NCI-H2081 (cell line): ENCODE measurements around the gene DNAJC30.
"Not testable (repeated sequence)": the region's sequence is repeated elsewhere in the genome, so short reads cannot be mapped to it uniquely, and the experiment has no call there.

Experiments used
- DNase-seq, 2 experiments: peaks; one replicate each; lab custom pipeline; 2025; lab: John Stamatoyannopoulos, UW

Gene DNAJC30

DNA sequence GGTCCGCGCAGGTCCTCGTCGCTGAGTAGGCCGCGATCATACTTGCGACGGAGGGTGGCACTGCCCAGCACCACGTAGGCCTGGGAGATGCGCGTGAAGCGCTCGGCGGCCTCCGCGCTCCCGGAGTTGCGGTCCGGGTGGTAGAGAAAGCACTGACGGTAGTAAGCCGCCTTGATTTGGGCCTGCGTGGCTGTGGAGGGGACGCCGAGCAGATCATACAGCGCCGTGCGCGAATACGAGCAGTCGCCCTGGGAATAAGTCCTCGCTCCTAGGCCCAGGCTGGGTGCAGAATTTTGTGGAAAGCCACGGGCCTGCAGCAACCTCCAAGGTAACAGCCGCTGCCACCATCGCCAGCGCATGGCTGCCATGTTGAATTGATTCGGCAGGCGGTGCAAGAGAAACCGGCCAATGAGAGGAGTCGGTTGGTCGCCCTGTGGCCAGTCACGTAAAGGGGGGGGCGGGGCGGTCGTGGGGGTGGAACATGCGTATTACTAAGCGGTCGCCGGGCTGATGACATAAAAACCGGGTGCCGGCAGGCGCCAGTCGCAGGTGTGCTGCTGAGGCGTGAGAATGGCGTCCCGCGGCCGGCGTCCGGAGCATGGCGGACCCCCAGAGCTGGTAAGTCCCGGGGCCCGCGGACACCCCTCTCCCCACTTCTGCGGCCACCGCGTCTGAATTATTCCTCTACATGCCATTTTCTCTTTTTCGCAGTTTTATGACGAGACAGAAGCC lies at the start of gene DNAJC30, which contains the start of gene BUD23:
Gene DNAJC30, minus strand, starts transcription at position 398 of the 732 bp plus-strand sequence. Its CDS starts 30 bp downstream, at position 368.
Gene BUD23, plus strand, starts transcription at position 542 of the 732 bp plus-strand sequence. Its CDS starts 29 bp downstream, at position 571.
- peak; percentile 96 to 99 for DNase-seq

DNA sequence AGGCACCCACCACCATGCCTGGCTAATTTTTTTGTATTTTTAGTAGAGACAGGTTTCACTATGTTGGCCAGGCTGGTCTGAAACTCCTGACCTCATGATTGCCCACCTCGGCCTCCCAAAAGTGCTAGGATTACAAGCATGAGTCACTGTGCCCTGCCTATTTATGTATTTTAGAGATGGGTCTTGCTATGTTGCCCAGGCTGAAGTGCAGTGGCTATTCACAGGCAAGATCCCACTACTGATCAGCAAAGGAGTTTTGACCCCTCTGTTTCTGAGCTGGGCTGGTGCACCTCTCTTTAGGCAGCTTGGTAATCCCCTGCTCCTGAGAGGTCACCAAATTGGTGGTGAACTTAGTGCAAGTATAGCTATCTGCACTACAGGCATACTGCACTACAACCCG lies 49.1 kb upstream of the DNAJC30 start:
- DNase-seq, result no peak

DNA sequence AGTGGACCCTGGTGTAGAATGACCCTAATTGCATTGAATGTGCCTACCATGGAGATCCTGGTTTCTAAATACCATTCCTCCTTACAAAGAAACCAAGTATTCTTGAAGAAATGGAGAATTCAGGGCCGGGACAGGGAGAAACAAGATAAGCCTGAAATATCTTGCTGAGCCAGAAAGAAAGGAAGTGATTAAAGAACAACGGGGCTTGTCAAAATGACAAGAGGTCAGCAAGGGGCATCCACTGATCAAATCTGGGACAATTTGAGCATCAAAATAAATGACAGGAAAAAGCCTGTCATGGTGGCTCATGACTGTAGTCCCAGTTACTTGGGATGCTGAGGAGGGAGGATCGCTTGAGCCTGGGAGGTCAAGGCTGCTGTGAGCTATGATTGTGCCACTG lies 47.2 kb upstream of the DNAJC30 start:
- DNase-seq, result no peak

DNA sequence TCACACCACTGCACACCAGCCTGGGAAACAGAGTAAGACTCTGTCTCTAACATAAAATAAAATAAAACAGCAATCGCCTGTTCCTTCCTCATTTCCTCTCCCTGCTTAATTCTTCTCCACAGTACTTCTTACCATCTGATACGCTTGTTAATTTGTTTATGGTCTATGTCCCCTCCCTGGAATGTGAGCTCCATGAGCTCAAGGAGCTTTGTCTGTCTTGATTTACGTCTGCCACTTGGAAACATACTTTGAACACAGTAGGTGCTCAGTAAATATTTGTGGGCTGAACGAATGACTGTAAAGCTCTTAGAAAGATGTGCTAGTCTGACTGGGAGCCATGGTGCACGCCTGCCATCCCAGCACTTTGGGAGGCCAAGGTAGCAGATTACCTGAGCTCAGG lies 45.3 kb upstream of the DNAJC30 start:
- no peak for DNase-seq

DNA sequence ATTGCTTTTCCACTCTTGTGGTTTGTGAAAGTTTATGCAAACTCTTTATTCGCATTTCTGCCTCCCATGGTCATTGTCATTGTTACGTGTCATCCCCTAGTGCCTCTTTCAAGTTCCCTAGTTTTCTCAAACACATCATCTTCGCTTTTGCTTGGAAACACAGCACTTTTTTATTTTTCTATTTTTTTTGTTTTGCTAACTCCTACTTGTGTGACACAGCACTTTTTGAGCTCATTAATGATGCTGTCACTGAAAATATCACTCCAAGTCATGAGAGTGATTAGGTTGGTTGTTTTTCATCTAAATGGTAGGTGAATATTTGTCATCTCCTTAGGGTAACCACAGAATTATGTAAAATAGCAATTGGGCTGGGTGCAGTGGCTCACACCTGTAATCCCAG lies 44.7 kb upstream of the DNAJC30 start:
- DNase-seq, result no peak

- no peak for DNase-seq
Measured at GRCh38 chr7:73726083-73726466, 42.8 kb upstream of the DNAJC30 start.

- no peak for DNase-seq
Measured at GRCh38 chr7:73723813-73724212, 40.6 kb upstream of the DNAJC30 start.

- DNase-seq, result no peak
Measured at GRCh38 chr7:73722785-73723184, 39.5 kb upstream of the DNAJC30 start.

DNA sequence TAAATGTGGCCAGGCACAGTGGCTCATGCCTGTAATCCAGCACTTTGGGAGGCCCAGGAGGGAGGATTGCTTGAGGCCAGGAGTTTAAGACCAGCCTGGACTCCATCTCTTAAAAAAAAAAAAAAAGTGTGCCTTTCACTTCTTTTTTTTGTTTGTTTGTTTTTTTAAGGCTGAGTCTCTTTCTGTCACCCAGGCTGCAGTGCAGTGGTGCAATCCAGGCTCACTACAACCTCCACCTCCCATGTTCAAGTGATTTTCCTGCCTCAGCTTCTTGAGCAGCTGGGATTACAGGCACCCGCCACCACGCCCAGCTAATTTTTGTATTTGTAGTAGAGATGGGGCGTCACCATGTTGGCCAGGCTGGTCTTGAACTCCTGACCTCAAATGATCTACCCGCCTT lies 38.9 kb upstream of the DNAJC30 start:
- not testable (repeated sequence) for DNase-seq

DNA sequence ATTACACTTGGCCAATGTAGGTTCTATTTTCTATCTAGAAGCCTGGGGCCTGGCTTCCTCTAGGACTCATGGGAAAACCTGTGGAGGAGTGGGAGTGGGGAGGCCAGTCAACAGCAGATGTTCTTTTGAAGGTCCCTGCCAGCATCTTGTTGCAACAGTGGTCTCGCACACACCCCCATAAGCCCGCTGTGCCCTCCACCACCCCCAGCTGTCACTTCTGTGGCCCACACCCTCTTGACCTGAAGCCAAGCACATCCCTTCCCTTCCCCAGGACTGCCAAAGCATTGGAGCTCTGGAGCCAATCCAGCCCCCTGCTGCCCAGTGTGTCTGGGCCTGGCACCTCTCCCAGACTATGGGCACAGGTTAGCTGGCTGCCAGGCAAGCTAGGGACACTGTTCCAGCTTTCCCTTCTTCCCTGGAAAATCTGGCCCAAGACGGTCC lies 38.1 kb upstream of the DNAJC30 start:
- DNase-seq, result peak; percentile 87 to 94

- not testable (repeated sequence) for DNase-seq
Measured at GRCh38 chr7:73720443-73720842, 37.2 kb upstream of the DNAJC30 start.

GRCh38 chr7:73719806-73720169 lies 36.5 kb upstream of the DNAJC30 start:
- no peak for DNase-seq

GRCh38 chr7:73718905-73719805 lies 35.9 kb upstream of the DNAJC30 start, which contains the start of gene STX1A:
Gene STX1A, minus strand, starts transcription at chr7:73719669. Its CDS starts 38 bp downstream, at chr7:73719631.
- DNase-seq, result peak; percentile 70 to 73

DNA sequence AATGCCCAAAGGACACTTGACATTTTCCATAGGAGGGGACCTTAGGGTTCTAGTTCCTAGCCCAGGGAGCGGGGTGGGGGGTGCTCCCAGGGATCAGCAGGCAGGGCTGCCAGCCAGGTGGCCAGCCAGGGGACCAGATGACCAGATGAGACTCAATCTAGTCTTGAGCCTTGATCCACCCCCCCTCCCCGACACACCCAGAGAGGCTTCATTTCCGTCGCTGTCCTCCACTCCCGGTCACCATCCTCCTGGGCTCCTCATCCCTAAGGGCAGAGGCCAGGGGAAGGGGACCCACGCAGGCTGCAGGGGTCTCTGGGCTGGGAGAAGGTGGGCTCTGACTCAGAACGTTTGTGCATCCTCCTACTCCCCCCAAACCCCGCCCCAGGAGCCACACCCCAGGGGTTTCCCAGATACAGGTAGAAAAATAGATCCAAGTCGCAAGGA lies 35.2 kb upstream of the DNAJC30 start:
- DNase-seq, result no peak

DNA sequence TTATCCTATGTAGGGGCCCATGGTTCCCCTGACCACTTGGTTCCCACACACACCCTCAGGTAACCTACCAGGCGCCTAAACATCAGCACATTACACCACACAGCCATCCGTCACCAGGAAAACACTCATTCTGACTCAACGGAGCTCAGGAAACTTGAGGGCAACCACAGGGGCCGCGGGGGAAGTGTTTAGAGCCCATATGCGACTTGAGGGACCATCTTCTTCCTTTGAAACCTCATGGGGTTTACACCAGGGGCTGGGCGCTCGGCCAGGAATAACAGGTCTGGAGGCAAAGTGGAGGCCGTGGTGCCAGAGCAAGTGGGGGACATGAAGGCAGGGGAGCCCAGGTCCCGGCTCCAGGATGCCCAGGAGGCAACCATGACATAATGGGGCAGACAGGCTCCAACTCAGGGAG lies 34.7 kb upstream of the DNAJC30 start:
- no peak for DNase-seq

DNA sequence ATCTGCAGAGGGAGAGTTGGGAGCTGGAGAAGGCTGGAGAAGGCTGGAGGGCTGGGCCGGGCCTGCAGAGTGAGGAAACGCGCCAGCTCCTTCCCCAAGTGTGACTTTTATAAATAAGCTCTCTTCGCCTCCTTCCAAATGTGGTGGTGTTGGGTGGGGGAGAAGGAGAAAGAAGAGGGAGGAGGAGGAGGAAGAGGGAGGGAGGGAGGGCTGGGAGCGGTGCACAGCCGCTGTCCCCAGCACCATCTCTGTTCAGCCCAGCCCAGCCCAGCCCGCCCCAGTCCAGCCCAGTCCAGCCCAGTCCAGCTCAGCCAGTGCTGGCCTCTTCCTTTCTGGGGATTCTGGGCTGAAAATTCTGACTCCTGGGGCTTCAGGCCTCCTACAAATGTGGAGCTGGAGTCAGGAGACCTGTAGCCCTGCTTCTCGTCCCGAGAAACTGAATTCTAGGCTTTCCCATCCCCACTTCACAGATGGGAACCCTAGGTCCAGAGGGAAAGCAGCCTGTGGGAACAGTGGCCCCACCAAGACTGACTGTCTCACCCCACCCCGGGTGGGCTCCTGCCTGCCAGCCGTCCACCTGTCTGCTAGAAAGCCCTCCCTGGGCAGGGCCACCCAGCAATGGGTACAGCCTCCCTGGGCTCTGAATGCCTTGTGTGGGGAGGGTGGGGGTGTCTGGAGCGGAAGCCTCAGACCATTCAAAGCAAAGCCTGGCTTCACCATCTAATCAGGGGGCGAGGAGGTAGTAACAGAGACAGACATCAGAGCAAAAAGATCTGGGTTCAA lies 34.0 kb upstream of the DNAJC30 start:
- DNase-seq, result no peak

DNA sequence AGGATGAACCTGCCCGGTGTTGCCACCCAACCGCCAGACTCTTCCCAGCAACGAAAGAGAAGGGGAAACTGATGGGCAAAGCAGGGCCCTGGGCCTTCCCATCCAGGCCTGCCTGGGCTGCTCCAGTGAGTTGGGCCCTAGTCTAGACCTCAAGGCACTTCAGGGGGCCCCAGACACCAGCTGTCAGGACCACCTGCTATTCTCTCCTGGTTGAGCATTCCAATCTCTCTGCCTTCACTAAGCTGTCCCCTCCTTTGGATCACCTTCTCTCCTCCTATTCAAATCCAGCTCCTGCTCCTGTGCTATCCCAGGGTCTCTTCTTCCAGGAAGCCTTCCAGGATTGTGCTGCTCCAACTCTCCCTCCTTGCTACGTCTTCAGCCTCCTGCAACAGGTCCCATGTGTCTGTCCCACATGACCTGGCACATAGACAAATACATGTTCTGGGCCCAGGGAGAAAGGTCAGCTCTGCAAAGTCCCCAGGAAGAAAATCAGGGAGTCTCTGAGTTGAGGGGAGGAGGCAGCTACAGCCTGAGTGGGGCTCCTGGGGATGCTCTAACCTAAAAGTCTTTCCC lies 33.2 kb upstream of the DNAJC30 start:
- no peak for DNase-seq

- DNase-seq, result peak; percentile 42 to 62
Measured at GRCh38 chr7:73715648-73716317, 32.5 kb upstream of the DNAJC30 start.

DNA sequence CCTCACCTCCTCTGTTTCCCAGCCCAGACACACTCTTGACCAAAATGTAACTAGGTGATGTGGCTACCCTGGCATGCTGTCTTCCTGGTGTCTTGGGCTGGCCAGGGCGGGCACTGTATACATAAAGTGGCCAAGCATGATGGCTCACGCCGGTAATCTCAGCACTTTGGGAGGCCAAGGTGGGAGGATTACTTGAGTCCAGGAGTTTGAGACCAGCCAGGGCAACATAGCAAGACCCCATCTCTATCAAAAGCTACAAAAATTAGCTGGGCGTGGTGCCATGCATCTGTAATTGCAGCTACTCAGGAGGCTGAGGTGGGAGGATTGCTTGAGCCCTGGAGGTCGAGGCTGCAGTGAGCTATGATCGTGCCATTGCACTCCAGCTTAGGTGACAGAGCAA lies 30.1 kb upstream of the DNAJC30 start:
- DNase-seq, result not testable (repeated sequence)

GRCh38 chr7:73712773-73713172 lies 29.5 kb upstream of the DNAJC30 start:
- DNase-seq, result no peak

DNA sequence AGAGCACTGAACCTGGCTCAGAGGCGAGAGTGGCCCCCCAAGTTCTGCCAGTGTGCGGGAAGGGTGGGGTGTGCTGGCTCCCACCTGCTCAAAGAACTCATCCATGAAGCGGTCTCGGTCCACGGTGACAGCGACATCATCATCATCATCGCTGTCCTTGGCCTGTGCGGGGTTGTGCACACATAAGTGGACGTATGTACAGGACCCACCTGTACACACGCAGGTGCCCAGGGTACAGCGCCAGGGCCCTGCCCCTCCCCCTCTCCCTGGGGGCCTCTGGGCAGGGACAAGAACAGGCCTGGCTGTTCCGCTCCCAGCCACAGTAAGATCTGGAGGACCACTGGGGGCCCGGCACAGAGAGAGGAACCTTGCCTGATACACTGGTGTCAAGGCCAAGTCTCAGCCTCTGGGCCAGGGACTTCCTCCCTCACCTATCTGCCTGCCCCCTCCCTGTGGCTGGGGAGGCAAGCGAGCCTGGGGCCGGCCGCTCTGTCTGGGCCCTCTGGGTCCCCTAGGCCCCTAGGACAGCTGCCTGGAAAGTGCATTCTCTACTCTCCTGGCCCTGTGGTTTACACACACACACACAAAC lies 25.8 kb upstream of the DNAJC30 start:
- DNase-seq, result no peak
